Pericardium fibroblast (primary cell): ENCODE measurements around the gene PRKAB2. TPM values are rescaled to one million over a fixed set of nuclear protein-coding genes. Genes with fewer than 3 reads are reported as not detected.

Experiments
- total RNA-seq: library from RNA; depleted of rRNA; stranded (reverse); fragments of >200 nt; gene quantifications from 2 replicates; pipeline ENCODE4 v1.2.3, GENCODE V29; 2015

The PRKAB2 gene, protein sequence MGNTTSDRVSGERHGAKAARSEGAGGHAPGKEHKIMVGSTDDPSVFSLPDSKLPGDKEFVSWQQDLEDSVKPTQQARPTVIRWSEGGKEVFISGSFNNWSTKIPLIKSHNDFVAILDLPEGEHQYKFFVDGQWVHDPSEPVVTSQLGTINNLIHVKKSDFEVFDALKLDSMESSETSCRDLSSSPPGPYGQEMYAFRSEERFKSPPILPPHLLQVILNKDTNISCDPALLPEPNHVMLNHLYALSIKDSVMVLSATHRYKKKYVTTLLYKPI
- 7.1 and 12.3 TPM in 2 replicates for total RNA-seq

DNA sequence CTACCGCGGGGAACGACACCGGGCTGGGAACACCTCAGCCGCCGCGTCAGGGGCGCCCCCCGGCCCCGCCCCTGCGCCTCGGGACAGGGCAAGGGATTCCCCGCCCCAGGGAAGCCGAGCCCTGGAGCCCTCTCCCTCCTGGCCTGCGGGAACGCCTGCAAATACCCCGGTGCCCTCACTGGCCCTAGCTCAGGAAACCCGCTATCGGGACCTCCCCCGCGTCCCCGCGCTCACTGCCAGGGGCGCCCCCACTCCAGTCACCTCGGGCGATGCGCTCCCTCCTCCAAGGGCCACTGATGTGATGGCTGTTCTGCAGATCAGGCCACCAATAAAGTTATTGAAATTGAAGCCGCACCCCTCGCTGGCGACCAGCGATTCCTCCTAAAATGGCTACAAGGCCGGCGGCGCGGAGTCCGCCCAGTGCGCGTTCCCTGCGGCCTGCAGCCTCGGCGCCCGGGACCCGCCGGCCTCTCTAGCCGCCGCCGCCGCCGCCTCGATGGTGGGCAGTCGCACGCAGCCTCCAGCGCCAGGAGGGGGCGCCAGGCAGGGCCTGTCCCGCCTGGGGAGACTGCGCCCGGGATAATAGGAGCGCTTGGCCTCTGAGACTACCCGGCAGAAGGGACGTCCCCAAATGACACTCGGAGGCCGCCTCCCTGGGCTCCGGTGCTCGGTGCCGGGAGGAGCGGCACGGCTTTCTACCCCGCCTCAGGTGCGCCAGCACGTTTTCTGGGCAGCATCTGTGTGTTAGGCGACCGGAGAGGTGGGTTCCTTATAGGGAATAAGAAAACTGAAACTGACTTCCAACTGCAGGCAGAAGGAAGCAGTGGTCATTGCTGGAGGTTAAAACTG is at the start of gene PRKAB2:
PRKAB2 (minus strand) TSS at position 303 of the 849 bp plus-strand sequence. CDS start 326 bp downstream, outside the sequence.

Other genes starting within 250 kb of the PRKAB2 start
- 2.7 and 4.2 TPM in 2 replicates for gene NBPF12, start 234.1 kb downstream of the PRKAB2 start, total RNA-seq
- 0.34 and 0.58 TPM in 2 replicates for gene FMO5, start 52.9 kb upstream of the PRKAB2 start, total RNA-seq
- gene CHD1L, start 70.2 kb upstream of the PRKAB2 start, total RNA-seq, result 18.0 and 32.9 TPM in 2 replicates